CD4-positive, alpha-beta T cell treated with Interleukin-2 at 100 ng/mL for 4 hours (primary cell): ENCODE data around the gene TREM1.
A peak's percentile ranks its signal among the peaks of the same experiment; 100 is the strongest.

ENCODE experiments used
- DNase-seq: peaks from one replicate; pipeline ENCODE4 v3.0.0-alpha.2; 2020; ENCODE audit warnings: low spot score

Gene TREM1

GRCh38 chr6:41294214-41294872 lies 7.9 kb upstream of the TREM1 start:
- DNase-seq: no peak

- no peak for DNase-seq
Measured at GRCh38 chr6:41291717-41292116, 5.2 kb upstream of the TREM1 start.

GRCh38 chr6:41289815-41290214 lies 3.3 kb upstream of the TREM1 start:
- no peak for DNase-seq

- no peak for DNase-seq
Measured at GRCh38 chr6:41288754-41289129, 2.3 kb upstream of the TREM1 start.

- no peak for DNase-seq
Measured at GRCh38 chr6:41288030-41288753, 1.7 kb upstream of the TREM1 start.

- DNase-seq: no peak
Measured at GRCh38 chr6:41284726-41285125, 1.8 kb downstream of the TREM1 start.

- no peak for DNase-seq
Measured at GRCh38 chr6:41283600-41283999, 2.9 kb downstream of the TREM1 start.

- DNase-seq: no peak
Measured at GRCh38 chr6:41280381-41281057, 6.0 kb downstream of the TREM1 start.

GRCh38 chr6:41278699-41279405 lies 7.6 kb downstream of the TREM1 start:
- DNase-seq: peak; percentile 73

- DNase-seq: no peak
Measured at GRCh38 chr6:41277605-41278004, 8.9 kb downstream of the TREM1 start.

GRCh38 chr6:41275489-41275888 lies 11.0 kb downstream of the TREM1 start:
- no peak for DNase-seq

- DNase-seq: no peak
Measured at GRCh38 chr6:41274256-41274655, 12.2 kb downstream of the TREM1 start.

GRCh38 chr6:41273714-41274113 lies 12.8 kb downstream of the TREM1 start:
- no peak for DNase-seq

GRCh38 chr6:41272591-41273240 lies 13.8 kb downstream of the TREM1 start:
- no peak for DNase-seq

- no peak for DNase-seq
Measured at GRCh38 chr6:41271901-41272395, 14.5 kb downstream of the TREM1 start.

GRCh38 chr6:41269716-41270115 lies 16.8 kb downstream of the TREM1 start:
- no peak for DNase-seq

GRCh38 chr6:41269166-41269565 lies 17.3 kb downstream of the TREM1 start:
- DNase-seq: no peak

GRCh38 chr6:41268478-41268877 lies 18.0 kb downstream of the TREM1 start:
- DNase-seq: no peak

GRCh38 chr6:41266541-41266940 lies 19.9 kb downstream of the TREM1 start:
- no peak for DNase-seq

GRCh38 chr6:41263267-41263666 lies 23.2 kb downstream of the TREM1 start:
- no peak for DNase-seq

GRCh38 chr6:41262401-41262800 lies 24.1 kb downstream of the TREM1 start:
- DNase-seq: no peak

- no peak for DNase-seq
Measured at GRCh38 chr6:41258196-41258493, 28.3 kb downstream of the TREM1 start.
